ENCODE data around the gene DCTPP1. TPM values are rescaled to one million over a fixed set of nuclear protein-coding genes. Genes with fewer than 3 reads are reported as not detected.

Gene DCTPP1
- total and polyA plus RNA-seq, 2 donors from 2014 or later = 39.1 to 64.7 TPM

DNA sequence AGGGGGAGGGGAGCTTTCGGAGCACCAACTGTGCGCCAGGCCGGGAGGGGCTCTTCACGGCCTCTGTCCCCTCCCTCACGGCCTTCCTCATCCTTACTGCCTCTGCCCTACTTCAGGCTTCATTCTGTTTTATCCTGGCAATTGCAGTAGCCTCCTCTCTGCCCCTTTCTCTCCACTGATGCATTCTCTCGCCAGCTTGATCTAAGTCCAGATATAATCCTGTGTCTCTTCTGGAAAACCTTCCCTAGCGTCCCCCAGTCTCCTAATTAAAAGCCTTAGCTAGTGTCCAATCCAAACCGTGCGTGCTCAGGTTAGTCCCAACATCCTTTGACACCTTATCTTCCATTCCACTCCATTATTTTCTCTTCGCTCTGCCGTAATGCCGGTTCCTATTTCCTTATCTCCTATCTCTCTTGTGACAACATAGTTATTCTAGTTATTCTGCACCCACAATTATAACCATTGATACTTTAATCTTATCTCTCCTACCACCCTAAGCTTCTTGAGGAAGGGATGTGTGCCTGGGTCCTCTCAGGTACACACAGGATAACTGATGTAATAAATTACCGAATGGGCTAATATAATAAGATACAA is 33.7 kb downstream of the DCTPP1 start:
- H3K27me3 ChIP-seq (ENCODE audit: control insufficient read depth, insufficient read depth, low read length) = no peaks in the 10 kb centered on the region
- no peaks in the 10 kb centered on the region for H3K9me3 ChIP-seq (ENCODE audit: control insufficient read depth in 2 of 3, insufficient read depth in 1 of 3, low read length in 3 of 3)
- TF ChIP-seq, protein P1, sequence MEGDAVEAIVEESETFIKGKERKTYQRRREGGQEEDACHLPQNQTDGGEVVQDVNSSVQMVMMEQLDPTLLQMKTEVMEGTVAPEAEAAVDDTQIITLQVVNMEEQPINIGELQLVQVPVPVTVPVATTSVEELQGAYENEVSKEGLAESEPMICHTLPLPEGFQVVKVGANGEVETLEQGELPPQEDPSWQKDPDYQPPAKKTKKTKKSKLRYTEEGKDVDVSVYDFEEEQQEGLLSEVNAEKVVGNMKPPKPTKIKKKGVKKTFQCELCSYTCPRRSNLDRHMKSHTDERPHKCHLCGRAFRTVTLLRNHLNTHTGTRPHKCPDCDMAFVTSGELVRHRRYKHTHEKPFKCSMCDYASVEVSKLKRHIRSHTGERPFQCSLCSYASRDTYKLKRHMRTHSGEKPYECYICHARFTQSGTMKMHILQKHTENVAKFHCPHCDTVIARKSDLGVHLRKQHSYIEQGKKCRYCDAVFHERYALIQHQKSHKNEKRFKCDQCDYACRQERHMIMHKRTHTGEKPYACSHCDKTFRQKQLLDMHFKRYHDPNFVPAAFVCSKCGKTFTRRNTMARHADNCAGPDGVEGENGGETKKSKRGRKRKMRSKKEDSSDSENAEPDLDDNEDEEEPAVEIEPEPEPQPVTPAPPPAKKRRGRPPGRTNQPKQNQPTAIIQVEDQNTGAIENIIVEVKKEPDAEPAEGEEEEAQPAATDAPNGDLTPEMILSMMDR (IDR thresholded peaks at IDR 0.05; ENCODE audit: borderline replicate concordance, extremely low read depth, insufficient read depth) = no peak
- DNase-seq (peak in 1 of 5 donors; percentile 20), FAIRE-seq (no peak)
- H3K4me1 ChIP-seq (ENCODE audit: control insufficient read depth in 2 of 3, insufficient read depth in 2 of 3, low read depth in 1 of 3, low read length in 3 of 3) = peaks cover 0 to 9% (median 6%) of the 10 kb centered on the region in 3 donors
- peak overlapping the region in 1 of 2 donors; percentile 43 for H3K27ac ChIP-seq (ENCODE audit: low read depth in 2 of 2, low read length in 2 of 2)
- peaks cover 0 to 3% (median 0%) of the 10 kb centered on the region in 3 donors for H3K36me3 ChIP-seq (ENCODE audit: control insufficient read depth in 2 of 3, insufficient read depth in 3 of 3, low read length in 3 of 3)
- peak overlapping the region; percentile 64 to 76 (median 68) for H3K4me3 ChIP-seq (ENCODE audit: low read length in 3 of 3)
- intact Hi-C loops (cut with DNase I) = no loop called here
- peak overlapping the region; percentile 40 to 71 (median 65) for H3K9ac ChIP-seq (ENCODE audit: low read length in 3 of 3)

DNA sequence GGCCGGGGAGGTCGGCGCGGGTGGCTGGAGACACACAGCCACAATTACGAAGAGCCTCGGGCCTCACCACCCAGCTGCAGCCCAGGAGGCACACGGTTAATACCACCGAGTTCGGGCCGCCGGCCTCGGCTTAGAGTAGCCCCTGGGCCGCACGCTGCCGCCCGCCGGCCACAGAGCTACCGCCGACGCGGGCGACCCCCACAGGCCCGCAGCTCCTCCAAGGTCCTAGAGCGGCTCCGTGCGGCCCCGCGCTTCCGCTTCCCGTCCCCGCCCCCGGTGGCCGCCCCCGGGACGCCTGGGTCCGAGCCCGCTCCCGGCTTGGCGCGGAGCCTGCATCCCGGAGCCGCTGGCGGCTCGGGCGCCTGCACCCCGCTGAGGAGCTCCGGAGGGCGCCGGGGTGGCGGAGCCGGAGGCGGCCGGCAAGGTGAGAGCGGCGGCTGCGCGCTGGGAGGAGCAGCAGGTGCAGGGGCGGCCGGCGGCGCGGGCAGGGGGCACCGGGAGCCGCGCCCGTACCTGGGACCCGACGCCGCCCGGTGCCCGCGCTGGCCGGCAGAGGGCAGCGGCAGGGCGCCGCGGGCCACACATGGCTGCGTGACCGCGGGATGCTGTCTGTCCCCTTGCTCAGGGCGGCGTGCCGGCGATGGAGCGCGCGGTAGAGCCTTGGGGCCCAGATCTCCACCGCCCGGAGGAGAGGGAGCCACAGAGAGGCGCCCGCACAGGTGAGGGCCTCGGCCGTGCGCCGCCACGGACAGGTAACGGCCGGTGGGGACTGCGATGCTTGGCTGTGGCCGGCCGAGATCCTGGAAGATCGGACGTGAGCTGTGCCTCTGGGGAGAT is 34.5 kb downstream of the DCTPP1 start, which contains the start of gene ZNF48:
ZNF48 (plus strand) TSS at position 266 of the 837 bp plus-strand sequence; CDS start at position 641, 375 bp downstream.
- intact Hi-C loops (cut with DNase I) = no loop called here
- Histone ChIP-seq H3K27me3 (ENCODE audit: control insufficient read depth, insufficient read depth, low read length) (no peaks in the 10 kb centered on the region), H3K36me3 (ENCODE audit: control insufficient read depth in 2 of 3, insufficient read depth in 3 of 3, low read length in 3 of 3) (peaks cover 0 to 3% (median 0%) of the 10 kb centered on the region in 3 donors), H3K4me1 (ENCODE audit: control insufficient read depth in 2 of 3, insufficient read depth in 2 of 3, low read depth in 1 of 3, low read length in 3 of 3) (peaks cover 0 to 9% (median 6%) of the 10 kb centered on the region in 3 donors), H3K4me3 (ENCODE audit: low read length in 3 of 3) (peak within 1 kb of the TSS; percentile 64 to 76 (median 68)), H3K9me3 (ENCODE audit: control insufficient read depth in 2 of 3, insufficient read depth in 1 of 3, low read length in 3 of 3) (no peaks in the 10 kb centered on the region), H3K9ac (ENCODE audit: low read length in 3 of 3) (peak within 1 kb of the TSS; percentile 65 to 73 (median 71)), H3K27ac (ENCODE audit: low read depth in 2 of 2, low read length in 2 of 2) (peak within 1 kb of the TSS; percentile 28 to 43)
- DNase-seq = peak; percentile 93 to 98 (median 96)
- TF ChIP-seq, protein P1 (IDR thresholded peaks at IDR 0.05; ENCODE audit: borderline replicate concordance, extremely low read depth, insufficient read depth) = peak; percentile 37
- no peak for FAIRE-seq

DNA sequence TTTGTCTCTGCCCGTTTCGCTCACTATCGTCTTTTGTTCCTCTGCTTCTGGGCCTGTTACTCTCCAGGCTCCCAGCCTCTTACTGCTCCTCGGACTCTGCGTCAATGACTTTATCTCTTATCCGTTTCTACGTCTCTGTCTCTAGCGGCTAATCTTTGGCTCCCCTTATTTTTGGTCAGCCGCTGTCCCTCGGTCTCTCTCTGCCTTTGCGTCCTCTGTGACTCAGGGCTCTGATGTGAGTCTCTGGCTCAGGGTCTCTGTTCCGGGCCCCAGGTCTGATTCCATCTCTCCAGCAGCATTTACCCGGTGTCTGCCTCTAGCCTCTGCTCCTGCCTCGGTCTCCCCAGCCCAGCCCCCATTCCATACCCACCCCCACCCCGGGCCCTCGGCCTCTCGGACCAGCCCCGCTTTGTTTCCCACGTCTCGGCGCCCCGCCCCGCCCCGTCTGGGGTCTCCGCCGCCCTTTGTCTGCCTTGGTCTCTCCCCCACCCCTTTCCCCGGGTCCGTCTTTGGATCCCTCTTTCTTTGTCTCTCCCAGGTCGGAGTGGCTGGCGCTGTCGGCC is 35.2 kb downstream of the DCTPP1 start:
- peak overlapping the region; percentile 25 to 28 for H3K27ac ChIP-seq (ENCODE audit: low read depth in 2 of 2, low read length in 2 of 2)
- FAIRE-seq = no peak
- DNase-seq = peak in 1 of 5 donors; percentile 63
- TF ChIP-seq, protein P1 (IDR thresholded peaks at IDR 0.05; ENCODE audit: borderline replicate concordance, extremely low read depth, insufficient read depth) = no peak
- H3K4me3 ChIP-seq (ENCODE audit: low read length in 3 of 3) = peak overlapping the region; percentile 50 to 76 (median 52)
- H3K9ac ChIP-seq (ENCODE audit: low read length in 3 of 3) = peak overlapping the region in 2 of 3 donors; percentile 40 to 73
- intact Hi-C loops (cut with DNase I) = no loop called here
- H3K27me3 ChIP-seq (ENCODE audit: control insufficient read depth, insufficient read depth, low read length) = no peaks in the 10 kb centered on the region
- peaks cover 0 to 9% (median 6%) of the 10 kb centered on the region in 3 donors for H3K4me1 ChIP-seq (ENCODE audit: control insufficient read depth in 2 of 3, insufficient read depth in 2 of 3, low read depth in 1 of 3, low read length in 3 of 3)
- H3K9me3 ChIP-seq (ENCODE audit: control insufficient read depth in 2 of 3, insufficient read depth in 1 of 3, low read length in 3 of 3) = no peaks in the 10 kb centered on the region
- peaks cover 0 to 3% (median 0%) of the 10 kb centered on the region in 3 donors for H3K36me3 ChIP-seq (ENCODE audit: control insufficient read depth in 2 of 3, insufficient read depth in 3 of 3, low read length in 3 of 3)

All from kidney (tissue), 14 donors.